HepG2 (cell line): ENCODE data around the gene PMS2. TPM values are rescaled to one million over a fixed set of nuclear protein-coding genes. Genes with fewer than 3 reads are reported as not detected.

Experiments
- ARNT2 ChIP-seq: sonication (generic); formaldehyde crosslinking; IDR thresholded peaks from 2 replicates; pipeline ENCODE4 v1.8.0; 2022; ENCODE audit warnings: mild to moderate bottlenecking, low read depth, missing genetic modification reagents, moderate library complexity
- FOSL1 ChIP-seq: sonication (generic); formaldehyde crosslinking; IDR thresholded peaks from 2 replicates; pipeline ENCODE4 v1.9.0; 2021; ENCODE audit warnings: missing genetic modification reagents, borderline replicate concordance
- LRRFIP1 ChIP-seq: sonication (generic); formaldehyde crosslinking; conservative IDR thresholded peaks from 2 replicates; pipeline ENCODE4 v1.4.0; 2020; ENCODE audit warnings: missing genetic modification reagents
- MIXL1 ChIP-seq: IDR thresholded peaks from 2 replicates; pipeline ENCODE4 v1.6.1; 2016
- PCBP2 ChIP-seq: fragments of 200-400 bp; formaldehyde crosslinking; optimal IDR thresholded peaks from 2 replicates; pipeline ENCODE3; 2018; ENCODE audit warnings: low read length, low read depth; ENCODE audit not compliant: poor library complexity, severe bottlenecking
- PTBP1 ChIP-seq: fragments of 200-400 bp; formaldehyde crosslinking; IDR thresholded peaks from 2 replicates; pipeline ENCODE4 v1.6.1; 2018; ENCODE audit warnings: low read length, low read depth; ENCODE audit not compliant: poor library complexity, severe bottlenecking
- RNF2 ChIP-seq: fragments of 450-650 bp; conservative IDR thresholded peaks from 2 replicates; pipeline ENCODE4 v1.6.1; 2016; ENCODE audit warnings: low read depth
- SKI ChIP-seq: fragments of 450-650 bp; IDR thresholded peaks from one replicate; pipeline ENCODE4 v1.6.1; 2018; ENCODE audit warnings: mild to moderate bottlenecking; ENCODE audit not compliant: partially characterized antibody
- SP2 ChIP-seq: sonication (generic); formaldehyde crosslinking; IDR thresholded peaks from 2 replicates; pipeline ENCODE4 v1.5.1; 2020; ENCODE audit warnings: mild to moderate bottlenecking, missing genetic modification reagents
- ZBTB2 ChIP-seq: sonication (generic); formaldehyde crosslinking; IDR thresholded peaks from 2 replicates; pipeline ENCODE4 v1.8.0; 2022; ENCODE audit warnings: low read depth, missing genetic modification reagents
- ZFP1 ChIP-seq: IDR thresholded peaks from 2 replicates; pipeline ENCODE4 v1.6.1; 2016
- ZFYVE20 ChIP-seq: sonication (generic); formaldehyde crosslinking; IDR thresholded peaks from 2 replicates; pipeline ENCODE4 v1.8.0; 2023; ENCODE audit warnings: low read depth, mild to moderate bottlenecking, moderate library complexity, missing genetic modification reagents, borderline replicate concordance
- ZNF230 ChIP-seq: sonication (generic); formaldehyde crosslinking; IDR thresholded peaks from 2 replicates; pipeline ENCODE4 v1.4.0; 2020; ENCODE audit warnings: mild to moderate bottlenecking, missing genetic modification reagents
- ZNF326 ChIP-seq: sonication (generic); formaldehyde crosslinking; IDR thresholded peaks from 2 replicates; pipeline ENCODE4 v1.4.0; 2020; ENCODE audit warnings: missing genetic modification reagents, borderline replicate concordance
- ZNF616 ChIP-seq: sonication (generic); formaldehyde crosslinking; IDR thresholded peaks from 2 replicates; pipeline ENCODE4 v1.5.0; 2020; ENCODE audit warnings: low read depth, mild to moderate bottlenecking, missing genetic modification reagents
- polyA plus RNA-seq, 8 experiments: library from polyadenylated mRNA; depleted of rRNA in 3 of 8; stranded (reverse) in 7 of 8; unstranded in 1 of 8; fragments of >200 nt; fragmentation: Illumina TruSeq in 4 of 8; extraction: Trizol in 4 of 8; gene quantifications; 2 replicates each; pipeline versions ENCODE4 v1.2.1 to v1.2.3, GENCODE V29; 2011 to 2016; ENCODE audit warnings: low read depth in 4 of 8, missing spikeins in 1 of 8, mixed read lengths in 1 of 8; ENCODE audit not compliant: insufficient read depth in 1 of 8
- total RNA-seq, 5 experiments: library from RNA; depleted of rRNA; stranded (reverse); fragments of >200 nt; fragmentation: Illumina TruSeq; extraction: Trizol; gene quantifications; 2 replicates each; pipeline ENCODE4 v1.2.3, GENCODE V29; 2016; ENCODE audit warnings: low read depth in 1 of 5
- TF ChIP-seq, protein P1 (sequence below): sonication (generic); formaldehyde crosslinking; IDR thresholded peaks from 2 replicates; pipeline ENCODE4 v1.8.1; 2023; ENCODE audit warnings: missing genetic modification reagents, inconsistent platforms, borderline replicate concordance
- TF ChIP-seq, protein P2 (sequence below): sonication (generic); formaldehyde crosslinking; IDR thresholded peaks from 2 replicates; pipeline ENCODE4 v1.8.1; 2022; ENCODE audit warnings: mild to moderate bottlenecking, missing genetic modification reagents

Gene PMS2
- total and polyA plus RNA-seq, 2 of the 13 experiments (the other 11 are each of a cell fraction or from before 2014, with no cell fraction given), result 6.3 to 11.4 TPM

DNA sequence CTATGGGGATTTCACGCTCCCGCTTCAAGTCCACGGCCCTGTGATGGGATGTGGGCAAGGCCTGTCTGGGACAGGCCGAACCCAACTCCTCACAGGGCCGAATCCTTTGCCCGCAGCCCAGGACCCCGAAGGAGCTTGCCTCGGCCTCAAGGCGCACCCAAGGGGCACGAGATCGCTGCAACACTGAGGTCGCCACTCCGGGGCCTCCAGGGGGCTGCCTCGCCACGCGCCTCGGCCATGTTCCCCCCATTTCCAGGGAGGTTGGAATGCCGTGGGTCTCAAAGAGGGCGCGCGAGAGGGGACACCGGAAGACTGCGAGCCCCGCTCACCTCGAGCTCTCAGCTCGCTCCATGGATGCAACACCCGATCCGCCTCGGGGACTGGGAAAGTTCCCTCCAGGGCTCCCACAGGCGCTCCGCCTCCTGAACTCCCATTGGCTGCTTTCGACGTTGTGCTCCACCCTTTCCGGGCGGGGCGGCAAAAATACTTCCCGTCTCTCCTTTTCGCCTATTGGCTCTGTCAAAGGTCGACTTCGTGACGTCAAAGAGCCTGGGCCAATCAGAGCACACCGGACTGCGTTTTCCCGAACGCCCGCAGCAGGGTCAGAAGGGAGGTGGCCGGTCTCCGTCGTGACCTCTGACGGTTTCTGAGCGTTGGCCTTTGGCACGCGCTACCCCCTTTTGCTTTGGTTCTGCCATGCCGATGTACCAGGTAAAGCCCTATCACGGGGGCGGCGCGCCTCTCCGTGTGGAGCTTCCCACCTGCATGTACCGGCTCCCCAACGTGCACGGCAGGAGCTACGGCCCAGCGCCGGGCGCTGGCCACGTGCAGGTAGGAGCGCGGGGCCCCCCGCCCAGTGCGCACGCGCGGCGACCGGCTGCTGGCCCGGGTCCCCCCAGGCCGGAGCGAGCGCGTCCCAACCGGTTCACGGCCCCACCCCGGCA is at the start of gene PMS2, which contains the start of gene AIMP2 (continued):
- TF ChIP-seq LRRFIP1 (peak; percentile 93), PCBP2 (no peak), ZBTB2 (CRISPR knock-in tag) (peak; percentile 94), MIXL1 (CRISPR knock-in tag) (peak; percentile 76), SKI (peak; percentile 14), FOSL1 (CRISPR knock-in tag) (peak; percentile 55; the same call in 1 of the 2 replicates), RNF2 (peak; percentile 100), ARNT2 (CRISPR knock-in tag) (peak; percentile 100), PTBP1 (no peak), ZFYVE20 (peak; percentile 99), ZNF616 (CRISPR knock-in tag) (peak; percentile 99), ZFP1 (peak; percentile 81), ZNF230 (CRISPR knock-in tag) (peak; percentile 100), ZNF326 (CRISPR knock-in tag) (no peak), SP2 (CRISPR knock-in tag) (peak; percentile 91)
- TF ChIP-seq, protein P1, sequence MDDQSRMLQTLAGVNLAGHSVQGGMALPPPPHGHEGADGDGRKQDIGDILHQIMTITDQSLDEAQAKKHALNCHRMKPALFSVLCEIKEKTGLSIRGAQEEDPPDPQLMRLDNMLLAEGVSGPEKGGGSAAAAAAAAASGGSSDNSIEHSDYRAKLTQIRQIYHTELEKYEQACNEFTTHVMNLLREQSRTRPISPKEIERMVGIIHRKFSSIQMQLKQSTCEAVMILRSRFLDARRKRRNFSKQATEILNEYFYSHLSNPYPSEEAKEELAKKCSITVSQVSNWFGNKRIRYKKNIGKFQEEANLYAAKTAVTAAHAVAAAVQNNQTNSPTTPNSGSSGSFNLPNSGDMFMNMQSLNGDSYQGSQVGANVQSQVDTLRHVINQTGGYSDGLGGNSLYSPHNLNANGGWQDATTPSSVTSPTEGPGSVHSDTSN (CRISPR knock-in tag), result peak; percentile 95
- TF ChIP-seq, protein P2, sequence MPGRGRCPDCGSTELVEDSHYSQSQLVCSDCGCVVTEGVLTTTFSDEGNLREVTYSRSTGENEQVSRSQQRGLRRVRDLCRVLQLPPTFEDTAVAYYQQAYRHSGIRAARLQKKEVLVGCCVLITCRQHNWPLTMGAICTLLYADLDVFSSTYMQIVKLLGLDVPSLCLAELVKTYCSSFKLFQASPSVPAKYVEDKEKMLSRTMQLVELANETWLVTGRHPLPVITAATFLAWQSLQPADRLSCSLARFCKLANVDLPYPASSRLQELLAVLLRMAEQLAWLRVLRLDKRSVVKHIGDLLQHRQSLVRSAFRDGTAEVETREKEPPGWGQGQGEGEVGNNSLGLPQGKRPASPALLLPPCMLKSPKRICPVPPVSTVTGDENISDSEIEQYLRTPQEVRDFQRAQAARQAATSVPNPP (CRISPR knock-in tag), result peak; percentile 99
